Fibroblast of mammary gland (primary cell): ENCODE data around the gene MPIG6B.

Experiments used
- DNase-seq: peaks from one replicate; pipeline ENCODE4 v3.0.0-alpha.2; 2010; ENCODE audit warnings: low read depth
- H3K4me3 ChIP-seq: 2 replicates; pipeline ENCODE4 v1.5.1; 2011; ENCODE audit warnings: low read depth, mild to moderate bottlenecking, low read length, moderate library complexity; ENCODE audit not compliant: control insufficient read depth
- TF ChIP-seq, protein P1 (sequence below): conservative IDR thresholded peaks from 2 replicates; pipeline ENCODE4 v1.5.1; 2011; ENCODE audit warnings: low read depth, low read length, inconsistent platforms; ENCODE audit not compliant: control insufficient read depth, insufficient read depth

Gene MPIG6B

DNA sequence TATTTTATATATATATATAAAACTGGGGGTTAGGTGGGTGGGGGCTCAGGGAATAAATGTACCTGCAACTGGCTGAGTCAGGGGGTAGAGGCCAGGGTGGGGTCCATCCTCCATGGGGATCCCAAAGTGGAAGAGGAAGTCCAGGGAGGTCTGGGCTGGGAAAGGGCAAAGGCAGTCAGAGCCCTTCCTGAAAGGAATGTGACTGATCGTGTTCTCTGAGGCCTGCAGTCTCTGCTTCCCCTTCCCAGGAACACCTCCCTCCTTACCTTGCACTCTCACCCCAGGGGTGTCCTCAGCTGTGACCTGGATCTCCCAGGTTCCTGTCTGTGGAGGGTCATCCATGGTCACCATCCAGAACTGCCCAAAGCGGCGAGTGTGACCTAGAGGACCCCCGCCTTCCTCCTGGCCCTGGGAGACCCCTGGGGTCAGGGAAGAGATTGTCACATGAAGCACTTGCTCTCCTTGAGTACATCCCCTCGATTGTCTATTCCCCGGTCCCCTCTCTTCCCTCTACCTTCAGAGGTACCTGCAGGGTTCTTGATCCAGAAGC is 44.0 kb downstream of the MPIG6B start:
- TF ChIP-seq, protein P1, sequence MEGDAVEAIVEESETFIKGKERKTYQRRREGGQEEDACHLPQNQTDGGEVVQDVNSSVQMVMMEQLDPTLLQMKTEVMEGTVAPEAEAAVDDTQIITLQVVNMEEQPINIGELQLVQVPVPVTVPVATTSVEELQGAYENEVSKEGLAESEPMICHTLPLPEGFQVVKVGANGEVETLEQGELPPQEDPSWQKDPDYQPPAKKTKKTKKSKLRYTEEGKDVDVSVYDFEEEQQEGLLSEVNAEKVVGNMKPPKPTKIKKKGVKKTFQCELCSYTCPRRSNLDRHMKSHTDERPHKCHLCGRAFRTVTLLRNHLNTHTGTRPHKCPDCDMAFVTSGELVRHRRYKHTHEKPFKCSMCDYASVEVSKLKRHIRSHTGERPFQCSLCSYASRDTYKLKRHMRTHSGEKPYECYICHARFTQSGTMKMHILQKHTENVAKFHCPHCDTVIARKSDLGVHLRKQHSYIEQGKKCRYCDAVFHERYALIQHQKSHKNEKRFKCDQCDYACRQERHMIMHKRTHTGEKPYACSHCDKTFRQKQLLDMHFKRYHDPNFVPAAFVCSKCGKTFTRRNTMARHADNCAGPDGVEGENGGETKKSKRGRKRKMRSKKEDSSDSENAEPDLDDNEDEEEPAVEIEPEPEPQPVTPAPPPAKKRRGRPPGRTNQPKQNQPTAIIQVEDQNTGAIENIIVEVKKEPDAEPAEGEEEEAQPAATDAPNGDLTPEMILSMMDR = no peak
- no peak for DNase-seq
- H3K4me3 ChIP-seq = no peak overlapping the region

DNA sequence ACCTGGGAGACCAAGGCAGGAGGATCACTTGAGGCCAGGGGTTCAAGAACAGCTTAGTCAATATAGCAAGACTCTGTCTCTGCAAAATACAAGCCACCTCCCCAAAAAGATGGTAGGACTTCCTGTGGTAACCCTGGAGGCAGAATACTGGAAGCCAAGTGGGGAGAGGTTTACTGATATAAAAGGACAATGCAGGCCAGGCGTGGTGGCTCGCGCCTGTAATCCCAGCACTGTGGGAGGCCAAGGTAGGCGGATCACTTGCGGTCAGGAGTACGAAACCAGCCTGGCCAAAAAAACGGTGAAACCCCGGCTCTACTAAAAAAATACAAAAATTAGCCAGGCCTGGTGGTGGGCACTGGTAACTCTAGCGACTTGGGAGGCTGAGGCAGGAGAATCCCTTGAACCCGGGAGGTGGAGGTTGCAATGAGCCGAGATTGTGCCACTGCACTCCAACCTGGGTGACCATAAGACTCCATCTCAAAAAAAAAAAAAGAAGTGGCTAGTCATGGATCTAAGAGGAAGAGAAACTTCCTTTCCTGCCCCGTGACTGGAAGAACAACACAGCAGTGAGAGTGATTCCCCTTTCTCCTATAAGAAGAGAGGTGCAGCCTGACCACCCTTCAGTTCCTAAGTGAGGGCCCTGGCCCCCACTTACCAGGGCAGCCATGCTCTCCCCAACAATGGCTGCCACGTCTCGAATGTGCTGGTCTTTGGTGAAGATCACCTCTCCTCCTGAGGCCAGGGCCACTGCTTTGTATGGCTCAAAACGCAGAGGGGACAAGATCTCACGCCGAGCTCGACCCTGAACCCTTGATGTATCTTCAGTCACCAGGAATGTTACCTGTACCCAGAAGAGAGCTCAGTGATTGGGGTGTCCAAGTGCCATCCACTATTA is 45.4 kb downstream of the MPIG6B start:
- H3K4me3 ChIP-seq = no peak overlapping the region
- TF ChIP-seq, protein P1 = no peak
- DNase-seq = no peak

DNA sequence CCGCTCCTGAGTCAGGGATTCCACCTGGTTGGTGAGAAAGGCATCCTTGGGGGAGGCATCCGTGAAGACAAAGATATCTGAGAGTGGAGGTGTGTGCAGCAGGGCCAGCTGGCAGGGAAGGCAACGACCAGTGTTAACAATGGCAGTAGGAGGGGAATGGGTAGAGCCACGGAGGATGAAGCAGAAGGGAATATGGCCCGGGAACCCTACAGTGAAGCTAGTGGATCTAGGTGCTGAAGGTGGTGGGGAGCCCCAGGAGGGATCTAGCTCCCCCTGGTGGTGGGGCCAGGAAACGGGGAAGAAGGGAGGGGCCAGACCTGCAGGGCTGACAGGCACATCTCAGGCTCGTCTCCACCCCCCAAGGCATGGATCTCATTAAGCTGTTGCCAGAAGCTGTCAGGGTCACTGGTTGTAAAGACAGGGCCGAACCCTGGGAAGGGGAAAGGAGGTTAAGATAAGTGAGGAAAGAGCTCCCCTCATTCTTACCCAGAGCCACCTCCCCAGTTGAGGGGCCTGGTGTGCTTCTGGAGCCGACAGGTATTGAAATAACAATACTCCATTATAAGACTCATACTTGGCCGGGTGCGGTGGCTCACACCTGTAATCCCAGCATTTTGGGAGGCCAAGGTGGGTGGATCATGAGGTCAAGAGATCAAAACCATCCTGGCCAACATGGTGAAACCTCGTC is 46.7 kb downstream of the MPIG6B start:
- no peak overlapping the region for H3K4me3 ChIP-seq
- TF ChIP-seq, protein P1 = peak; percentile 82
- DNase-seq = peak; percentile 52

DNA sequence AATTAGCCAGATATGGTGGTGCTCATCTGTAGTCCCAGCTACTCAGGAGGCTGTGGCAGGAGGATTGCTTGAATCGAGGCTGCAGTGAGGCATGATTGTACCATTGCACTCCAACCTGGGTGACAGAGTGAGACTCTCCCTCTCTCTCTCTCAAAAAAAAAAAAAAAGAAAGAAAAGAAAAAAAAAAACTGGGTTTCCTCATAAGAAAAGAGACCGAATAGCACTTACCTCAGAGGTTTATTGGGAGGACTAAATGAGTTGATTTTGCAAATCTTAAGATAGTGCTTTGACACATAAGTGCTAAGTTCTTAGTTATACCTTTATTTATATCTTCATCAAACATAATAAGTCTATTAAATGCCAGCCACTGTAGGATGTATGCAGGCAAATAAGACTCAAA is 47.7 kb downstream of the MPIG6B start:
- no peak for DNase-seq
- H3K4me3 ChIP-seq = no peak overlapping the region
- TF ChIP-seq, protein P1 = no peak

DNA sequence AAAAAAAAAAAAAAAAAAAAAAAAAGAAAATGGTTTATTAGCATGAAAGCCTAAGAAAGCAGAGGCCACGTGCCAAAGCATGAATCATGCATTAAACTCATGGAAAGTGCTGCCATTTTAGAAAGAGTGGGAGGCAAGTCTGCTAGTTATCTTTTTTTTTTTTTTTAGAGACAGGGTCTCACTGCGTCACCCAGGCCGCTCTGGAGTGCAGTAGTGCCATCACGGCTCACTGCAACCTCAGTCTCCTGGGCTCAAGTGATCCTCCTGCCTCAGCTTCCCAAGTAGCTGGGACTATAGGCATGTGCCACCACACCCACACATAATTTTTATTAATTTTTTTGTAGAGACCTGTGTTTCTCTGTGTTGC is 48.8 kb downstream of the MPIG6B start:
- H3K4me3 ChIP-seq = no peak overlapping the region
- DNase-seq = peak; percentile 63
- TF ChIP-seq, protein P1 = no peak

DNA sequence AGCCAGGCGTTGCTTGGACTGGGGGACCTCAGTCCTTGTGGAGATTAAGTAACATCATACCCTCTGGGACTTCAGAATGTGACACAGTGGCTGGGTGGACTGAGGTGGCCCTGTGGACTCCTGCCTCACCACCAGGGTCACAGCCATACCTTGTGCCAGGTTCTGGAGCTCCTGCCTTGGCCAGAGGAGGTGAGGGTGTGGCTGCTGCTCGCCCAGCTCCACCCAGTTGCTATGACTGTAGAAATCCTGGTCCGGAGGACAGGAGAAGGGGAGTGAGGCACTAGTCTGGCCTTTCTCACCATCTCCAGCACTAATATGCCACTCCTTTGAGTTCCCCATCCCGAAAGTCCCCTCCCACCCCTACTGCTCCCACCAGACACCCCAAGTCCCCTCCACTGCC is 52.0 kb downstream of the MPIG6B start:
- H3K4me3 ChIP-seq = no peak overlapping the region
- TF ChIP-seq, protein P1 = no peak
- no peak for DNase-seq
